Ovary (tissue), 9 donors: ENCODE results near the gene MYH11. TPM values are rescaled to one million over a fixed set of nuclear protein-coding genes. Genes with fewer than 3 reads are reported as not detected.
"Not testable (repeated sequence)": the region's sequence is repeated elsewhere in the genome, so short reads cannot be mapped to it uniquely, and the experiment has no call there.

ENCODE experiments used
- DNase-seq, 5 donors: peaks; one replicate each; pipeline ENCODE4 v3.0.0-alpha.2; 2019 to 2020
- H3K27ac ChIP-seq, 2 donors: fragments of 200-600 bp; one replicate each; pipeline versions ENCODE4 v1.5.1 to v1.8.0; 2019 to 2022
- H3K27me3 ChIP-seq: fragments of 200-600 bp; one replicate; pipeline ENCODE4 v1.8.0; 2022
- H3K36me3 ChIP-seq: fragments of 200-600 bp; sonication (generic); one replicate; pipeline ENCODE4 v1.5.1; 2019
- H3K4me1 ChIP-seq: one replicate; pipeline ENCODE4 v1.8.1; 2013; ENCODE audit warnings: mild to moderate bottlenecking, moderate library complexity; ENCODE audit not compliant: insufficient read depth
- H3K4me3 ChIP-seq: fragments of 200-600 bp; sonication (generic); one replicate; pipeline ENCODE4 v1.5.1; 2017
- H3K9me3 ChIP-seq, 2 donors: fragments of 200-600 bp in 1 of 2; sonication (generic) in 1 of 2; one replicate each; pipeline versions ENCODE4 v1.5.1 to v1.8.1; 2013 to 2019; ENCODE audit warnings: mild to moderate bottlenecking in 1 of 2, moderate library complexity in 1 of 2
- CTCF ChIP-seq, 3 donors: fragments of 450-650 bp in 2 of 3; fragments of 200-600 bp in 1 of 3; IDR thresholded peaks; one replicate each; pipeline versions ENCODE4 v1.5.1 to v1.8.0; 2016 to 2022; ENCODE audit warnings: antibody characterized with exemption in 3 of 3, mild to moderate bottlenecking in 1 of 3
- EP300 ChIP-seq: sonication (generic); formaldehyde crosslinking; IDR thresholded peaks from one replicate; pipeline ENCODE4 v1.6.1; 2017; ENCODE audit warnings: antibody characterized with exemption
- POLR2A ChIP-seq: fragments of 450-650 bp; IDR thresholded peaks from one replicate; pipeline ENCODE4 v1.6.1; 2017; ENCODE audit warnings: antibody characterized with exemption, mild to moderate bottlenecking, moderate library complexity
- WGBS, 3 donors: extraction: QIAGEN DNeasy Blood & Tissue Kit in 1 of 3; methylation state at CpG; one replicate each; pipeline versions ENCODE4 v1.1.5 to v1.1.7; 2013 to 2017; 5-methylcytosine and 5-hydroxymethylcytosine counted together
- intact Hi-C, 4 donors: fragments of 100-400 bp; cut with DNase I; formaldehyde crosslinking; loops; one replicate each; pipeline versions ENCODE4 v1.11.0 to v1.15.1; 2022 to 2023
- polyA plus RNA-seq, 2 donors: library from polyadenylated mRNA; stranded (reverse); fragments of 200-250 nt in 1 of 2; fragments of 350-450 nt in 1 of 2; fragmentation: Illumina TruSeq in 1 of 2; extraction: RNeasy Lipid Tissue Mini Kit (QIAGEN cat#74804) in 1 of 2; gene quantifications; one replicate each; pipeline ENCODE4 v1.2.3, GENCODE V29; 2013 to 2014
- total RNA-seq, 7 donors: library from RNA; depleted of rRNA in 2 of 7; stranded (reverse); fragments of >200 nt in 2 of 7; fragmentation: NEBNext Ultra II Directional in 3 of 7; extraction: Animal tissue kit (Norgen Biotek cat#: 25700) in 3 of 7; gene quantifications; one replicate each; pipeline versions ENCODE4 v1.1.0 to v1.2.4, GENCODE V29; 2016 to 2023
- donor health status: DM: no; HTN: no; CAD: no; lungs with moderate emphysema.
- donor health status: DM: no; HTN: no; CAD: no.
- donor health status: Bipolar disorder and iron deficiency.
- donor health status: DM: yes; HTN: yes; CAD: no.
- donor health status: DM: no; HTN: no; CAD: no.
- donor health status: DM: yes; HTN: yes; CAD: no.

The MYH11 gene
- total and polyA plus RNA-seq, 9 donors, result 50.9 to 2,765 (median 263) TPM

- Histone ChIP-seq H3K4me3 (no peak overlapping the region), H3K36me3 (no peaks in the 10 kb centered on the region), H3K27ac (no peak overlapping the region), H3K4me1 (no peaks in the 10 kb centered on the region), H3K27me3 (no peaks in the 10 kb centered on the region), H3K9me3 (no peaks in the 10 kb centered on the region)
- 92 to 95% (median 94%) methylated on average over 12 of the region's 12 CpGs for WGBS, 3 donors
- intact Hi-C loops, result no loop called here
- TF ChIP-seq EP300, result no peak
- no peak for TF ChIP-seq POLR2A
- no peak for TF ChIP-seq CTCF (IDR thresholded peaks at IDR 0.05)
- no peak for DNase-seq
Measured at GRCh38 chr16:15699819-15700218, 157.0 kb downstream of the MYH11 start.

- H3K27ac ChIP-seq, result no peak overlapping the region
- H3K9me3 ChIP-seq, result no peaks in the 10 kb centered on the region
- DNase-seq, result no peak
- intact Hi-C loops, result no loop called here
- no peak overlapping the region for H3K4me3 ChIP-seq
- no peaks in the 10 kb centered on the region for H3K27me3 ChIP-seq
- WGBS, 3 donors, result 83 to 96% (median 91%) methylated on average over 5 of the region's 5 CpGs
- TF ChIP-seq POLR2A, result no peak
- no peak for TF ChIP-seq EP300
- no peak for TF ChIP-seq CTCF (IDR thresholded peaks at IDR 0.05)
- H3K4me1 ChIP-seq, result no peaks in the 10 kb centered on the region
- H3K36me3 ChIP-seq, result no peaks in the 10 kb centered on the region
Measured at GRCh38 chr16:15694499-15694898, 162.3 kb downstream of the MYH11 start.

DNA sequence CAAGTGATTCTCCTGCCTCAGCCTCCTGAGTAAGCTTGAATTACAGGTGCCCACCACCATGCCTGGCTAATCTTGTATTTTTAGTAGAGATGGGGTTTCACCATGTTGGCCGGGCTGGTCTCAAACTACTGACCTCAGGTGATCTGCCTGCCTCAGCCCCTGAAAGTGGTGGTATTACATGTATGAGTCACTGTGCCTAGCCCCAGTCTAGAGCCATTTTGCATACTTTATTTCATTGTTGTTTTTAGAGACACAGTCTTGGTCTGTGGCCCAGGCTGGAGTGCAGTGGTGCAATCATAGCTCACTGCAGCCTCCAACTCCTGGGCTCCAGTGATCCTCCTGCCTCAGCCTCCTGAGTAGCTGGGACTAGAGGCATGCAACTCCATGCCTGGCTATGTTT is 164.3 kb downstream of the MYH11 start:
- DNase-seq, H3K4me1 ChIP-seq, H3K4me3 ChIP-seq, intact Hi-C loops, H3K36me3 ChIP-seq, H3K9me3 ChIP-seq, H3K27ac ChIP-seq, H3K27me3 ChIP-seq: not testable (repeated sequence)
- WGBS, 3 donors, result 93 to 100% (median 100%) methylated on average over 1 of the region's 1 CpG

- no peak overlapping the region for H3K4me3 ChIP-seq
- WGBS, 3 donors, result 90 to 95% (median 94%) methylated on average over 10 of the region's 10 CpGs
- intact Hi-C loops, result no loop called here
- H3K4me1 ChIP-seq, result no peaks in the 10 kb centered on the region
- H3K36me3 ChIP-seq, result no peaks in the 10 kb centered on the region
- TF ChIP-seq CTCF (IDR thresholded peaks at IDR 0.05), result no peak
- no peak for TF ChIP-seq EP300
- no peak for TF ChIP-seq POLR2A
- H3K27me3 ChIP-seq, result no peaks in the 10 kb centered on the region
- no peaks in the 10 kb centered on the region for H3K9me3 ChIP-seq
- H3K27ac ChIP-seq, result no peak overlapping the region
- no peak for DNase-seq
Measured at GRCh38 chr16:15691046-15691445, 165.8 kb downstream of the MYH11 start.

DNA sequence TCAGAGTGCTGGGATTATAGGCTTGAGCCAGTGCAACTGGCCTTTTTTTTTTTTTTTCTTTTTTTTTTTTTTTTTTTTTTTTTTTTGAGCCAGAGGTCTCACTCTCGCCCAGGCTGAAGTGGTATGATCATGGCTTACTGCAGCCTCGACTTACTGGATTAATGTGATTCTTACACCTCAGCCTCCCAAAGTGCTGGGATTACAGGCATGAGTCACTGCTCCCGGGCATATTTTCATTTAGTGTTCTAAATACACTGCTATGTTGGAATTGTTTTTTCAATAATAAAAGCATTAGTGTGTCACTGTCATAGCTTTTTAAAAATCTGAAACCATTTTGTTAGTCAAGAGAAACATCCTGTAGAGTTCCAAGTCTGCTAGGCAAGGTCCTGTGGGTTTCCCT is 166.5 kb downstream of the MYH11 start:
- no peak for DNase-seq
- 67 to 78% (median 76%) methylated on average over 3 of the region's 3 CpGs for WGBS, 3 donors
- TF ChIP-seq POLR2A (no peak), CTCF (IDR thresholded peaks at IDR 0.05) (no peak), EP300 (no peak)
- Histone ChIP-seq H3K36me3 (no peaks in the 10 kb centered on the region), H3K4me1 (no peaks in the 10 kb centered on the region), H3K27ac (no peak overlapping the region), H3K4me3 (no peak overlapping the region), H3K27me3 (no peaks in the 10 kb centered on the region), H3K9me3 (no peaks in the 10 kb centered on the region)
- intact Hi-C loops, result no loop called here
